C4-2B (cell line): ENCODE results near the gene RNF150.
"Not testable (repeated sequence)": the region's sequence is repeated elsewhere in the genome, so short reads cannot be mapped to it uniquely, and the experiment has no call there.

Source experiments
- ZFX ChIP-seq: fragments of 450-650 bp; IDR thresholded peaks from 2 replicates; pipeline ENCODE4 v1.6.1; 2017
- TF ChIP-seq, protein P1 (sequence below): fragments of 450-650 bp; conservative IDR thresholded peaks from 2 replicates; pipeline ENCODE4 v1.5.1; 2017; ENCODE audit warnings: mild to moderate bottlenecking

DNA sequence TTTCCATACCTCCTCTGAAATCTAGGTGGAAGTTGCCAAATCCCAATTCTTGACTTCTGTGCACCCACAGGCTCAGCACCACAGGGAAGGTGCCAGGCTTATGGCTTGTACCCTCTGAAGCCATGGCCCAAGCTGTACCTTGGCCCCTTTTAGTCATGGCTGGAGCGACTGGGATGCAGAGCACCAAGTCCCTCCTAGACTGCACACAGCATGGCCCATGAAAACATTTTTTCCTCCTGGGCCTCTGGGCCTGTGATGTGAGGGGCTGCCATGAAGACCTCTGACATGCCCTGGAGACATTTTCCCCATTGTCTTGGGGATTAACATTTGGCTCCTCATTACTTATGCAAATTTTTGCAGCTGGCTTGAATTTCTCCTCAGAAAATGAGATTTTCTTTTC is 82.3 kb downstream of the RNF150 start:
- TF ChIP-seq, protein P1, sequence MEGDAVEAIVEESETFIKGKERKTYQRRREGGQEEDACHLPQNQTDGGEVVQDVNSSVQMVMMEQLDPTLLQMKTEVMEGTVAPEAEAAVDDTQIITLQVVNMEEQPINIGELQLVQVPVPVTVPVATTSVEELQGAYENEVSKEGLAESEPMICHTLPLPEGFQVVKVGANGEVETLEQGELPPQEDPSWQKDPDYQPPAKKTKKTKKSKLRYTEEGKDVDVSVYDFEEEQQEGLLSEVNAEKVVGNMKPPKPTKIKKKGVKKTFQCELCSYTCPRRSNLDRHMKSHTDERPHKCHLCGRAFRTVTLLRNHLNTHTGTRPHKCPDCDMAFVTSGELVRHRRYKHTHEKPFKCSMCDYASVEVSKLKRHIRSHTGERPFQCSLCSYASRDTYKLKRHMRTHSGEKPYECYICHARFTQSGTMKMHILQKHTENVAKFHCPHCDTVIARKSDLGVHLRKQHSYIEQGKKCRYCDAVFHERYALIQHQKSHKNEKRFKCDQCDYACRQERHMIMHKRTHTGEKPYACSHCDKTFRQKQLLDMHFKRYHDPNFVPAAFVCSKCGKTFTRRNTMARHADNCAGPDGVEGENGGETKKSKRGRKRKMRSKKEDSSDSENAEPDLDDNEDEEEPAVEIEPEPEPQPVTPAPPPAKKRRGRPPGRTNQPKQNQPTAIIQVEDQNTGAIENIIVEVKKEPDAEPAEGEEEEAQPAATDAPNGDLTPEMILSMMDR: not testable (repeated sequence)
- not testable (repeated sequence) for TF ChIP-seq ZFX
